Measurements from ENCODE around the gene CDH4.

- TF ChIP-seq POLR2A (IDR thresholded peaks at IDR 0.05) (no peak), CTCF (IDR thresholded peaks at IDR 0.05) (no peak)
Observed at GRCh38 chr20:61519488-61519887, 267.4 kb downstream of the CDH4 start.
